Endodermal cell (in vitro differentiated cells): ENCODE data around the gene FIBCD1. TPM values are rescaled to one million over a fixed set of nuclear protein-coding genes. Genes with fewer than 3 reads are reported as not detected.

Source experiments
- DNase-seq: peaks from one replicate; pipeline ENCODE4 v3.0.0-alpha.2; 2017
- H3K27ac ChIP-seq: 2 replicates; pipeline ENCODE4 v1.5.1; 2013; ENCODE audit warnings: mild to moderate bottlenecking, low read depth, low read length, moderate library complexity
- H3K27me3 ChIP-seq: 2 replicates; pipeline ENCODE4 v1.6.1; 2013; ENCODE audit warnings: mild to moderate bottlenecking, low read length, moderate library complexity; ENCODE audit not compliant: insufficient read depth, control insufficient read depth, poor library complexity, severe bottlenecking
- H3K36me3 ChIP-seq: 2 replicates; pipeline ENCODE4 v1.7.0; 2013; ENCODE audit warnings: mild to moderate bottlenecking, low read length, moderate library complexity; ENCODE audit not compliant: control insufficient read depth, insufficient read depth
- H3K4me1 ChIP-seq: one replicate; pipeline ENCODE4 v1.7.0; 2013; ENCODE audit warnings: low read length; ENCODE audit not compliant: control insufficient read depth, insufficient read depth
- H3K4me3 ChIP-seq: 2 replicates; pipeline ENCODE4 v1.5.1; 2013; ENCODE audit warnings: mild to moderate bottlenecking, low read length, moderate library complexity
- H3K9ac ChIP-seq: 2 replicates; pipeline ENCODE4 v1.6.1; 2013; ENCODE audit warnings: mild to moderate bottlenecking, low read length, moderate library complexity; ENCODE audit not compliant: poor library complexity, severe bottlenecking; ENCODE audit errors: extremely low read depth
- H3K9me3 ChIP-seq: 2 replicates; pipeline ENCODE4 v1.6.1; 2013; ENCODE audit warnings: mild to moderate bottlenecking, low read length, moderate library complexity; ENCODE audit not compliant: control insufficient read depth
- H3K27ac Mint-ChIP-seq: 2 replicates; pipeline ENCODE4 v1.8.0; 2020; ENCODE audit warnings: mixed read lengths
- H3K27me3 Mint-ChIP-seq: 2 replicates; pipeline ENCODE4 v1.8.0; 2021; ENCODE audit warnings: mild to moderate bottlenecking, mixed read lengths; ENCODE audit not compliant: insufficient read depth
- H3K36me3 Mint-ChIP-seq: 2 replicates; pipeline ENCODE4 v1.8.0; 2020; ENCODE audit warnings: low read depth, mixed read lengths
- H3K4me1 Mint-ChIP-seq: 2 replicates; pipeline ENCODE4 v1.8.0; 2020; ENCODE audit warnings: mixed read lengths
- H3K4me3 Mint-ChIP-seq: 2 replicates; pipeline ENCODE4 v1.8.0; 2020; ENCODE audit warnings: mild to moderate bottlenecking, moderate library complexity, mixed read lengths
- H3K9me3 Mint-ChIP-seq: 2 replicates; pipeline ENCODE4 v1.8.0; 2020; ENCODE audit warnings: mild to moderate bottlenecking, mixed read lengths
- WGBS, 2 experiments: methylation state at CpG; one replicate each; pipeline versions ENCODE4 v1.1.5 to v1.1.7; 2013; ENCODE audit warnings: missing lambda C conversion rate in 2 of 2, mixed read lengths in 1 of 2; ENCODE audit not compliant: insufficient coverage in 1 of 2, insufficient read length in 1 of 2; 5-methylcytosine and 5-hydroxymethylcytosine counted together
- total RNA-seq, 2 donors: library from RNA; stranded (reverse); fragmentation: NEBNext Ultra II Directional in 1 of 2; extraction: Animal tissue kit (Norgen Biotek cat#: 25700) in 1 of 2; gene quantifications; 2 replicates in 1 of 2; 3 replicates in 1 of 2; pipeline ENCODE4 v1.2.1, GENCODE V29; 2021
- TF ChIP-seq, protein P1 (sequence below): fragments of 200-600 bp; sonication (generic); conservative IDR thresholded peaks from 2 replicates; pipeline ENCODE4 v1.5.0; 2021; ENCODE audit warnings: antibody characterized with exemption, mild to moderate bottlenecking

Gene FIBCD1
- total RNA-seq, 2 donors from 2014 or later, result 2.8 to 3.7 TPM

DNA sequence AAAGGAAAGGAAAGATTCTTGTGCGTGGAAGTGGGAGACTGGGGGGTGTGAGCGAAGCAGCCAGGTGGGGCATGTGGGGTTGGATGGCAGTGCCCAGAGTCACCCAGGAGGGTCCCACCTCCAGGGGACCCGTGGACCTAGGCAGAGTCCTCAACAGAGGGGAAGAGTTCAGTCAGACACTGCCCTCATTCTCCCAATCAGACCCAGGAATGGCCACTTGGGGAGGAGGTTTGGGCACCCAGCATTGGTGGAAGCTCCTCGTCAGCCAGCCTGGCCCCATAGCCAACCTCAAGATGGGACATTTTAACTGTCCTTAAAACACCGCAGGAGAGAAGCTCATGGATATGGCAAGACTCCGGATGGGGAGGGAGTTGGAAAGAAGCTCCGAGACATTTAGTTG, 48.0 kb upstream of the FIBCD1 start:
- TF ChIP-seq, protein P1, sequence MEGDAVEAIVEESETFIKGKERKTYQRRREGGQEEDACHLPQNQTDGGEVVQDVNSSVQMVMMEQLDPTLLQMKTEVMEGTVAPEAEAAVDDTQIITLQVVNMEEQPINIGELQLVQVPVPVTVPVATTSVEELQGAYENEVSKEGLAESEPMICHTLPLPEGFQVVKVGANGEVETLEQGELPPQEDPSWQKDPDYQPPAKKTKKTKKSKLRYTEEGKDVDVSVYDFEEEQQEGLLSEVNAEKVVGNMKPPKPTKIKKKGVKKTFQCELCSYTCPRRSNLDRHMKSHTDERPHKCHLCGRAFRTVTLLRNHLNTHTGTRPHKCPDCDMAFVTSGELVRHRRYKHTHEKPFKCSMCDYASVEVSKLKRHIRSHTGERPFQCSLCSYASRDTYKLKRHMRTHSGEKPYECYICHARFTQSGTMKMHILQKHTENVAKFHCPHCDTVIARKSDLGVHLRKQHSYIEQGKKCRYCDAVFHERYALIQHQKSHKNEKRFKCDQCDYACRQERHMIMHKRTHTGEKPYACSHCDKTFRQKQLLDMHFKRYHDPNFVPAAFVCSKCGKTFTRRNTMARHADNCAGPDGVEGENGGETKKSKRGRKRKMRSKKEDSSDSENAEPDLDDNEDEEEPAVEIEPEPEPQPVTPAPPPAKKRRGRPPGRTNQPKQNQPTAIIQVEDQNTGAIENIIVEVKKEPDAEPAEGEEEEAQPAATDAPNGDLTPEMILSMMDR, result no peak
- H3K36me3 Mint-ChIP-seq, result no peaks in the 10 kb centered on the region
- H3K27me3 Mint-ChIP-seq, result peaks cover 6% of the 10 kb centered on the region
- 90 to 93% methylated on average over 4 to 7 of the region's 7 CpGs for WGBS, 2 experiments
- no peaks in the 10 kb centered on the region for H3K9me3 Mint-ChIP-seq
- no peak overlapping the region for H3K27ac Mint-ChIP-seq
- no peak for DNase-seq
- no peak overlapping the region for H3K9ac ChIP-seq
- H3K9me3 ChIP-seq, result no peaks in the 10 kb centered on the region
- H3K4me3 Mint-ChIP-seq, result no peak overlapping the region
- no peak overlapping the region for H3K27ac ChIP-seq
- no peaks in the 10 kb centered on the region for H3K27me3 ChIP-seq
- no peak overlapping the region for H3K4me3 ChIP-seq
- peaks cover 10% of the 10 kb centered on the region for H3K4me1 Mint-ChIP-seq
- H3K4me1 ChIP-seq, result no peaks in the 10 kb centered on the region
- H3K36me3 ChIP-seq, result no peaks in the 10 kb centered on the region

DNA sequence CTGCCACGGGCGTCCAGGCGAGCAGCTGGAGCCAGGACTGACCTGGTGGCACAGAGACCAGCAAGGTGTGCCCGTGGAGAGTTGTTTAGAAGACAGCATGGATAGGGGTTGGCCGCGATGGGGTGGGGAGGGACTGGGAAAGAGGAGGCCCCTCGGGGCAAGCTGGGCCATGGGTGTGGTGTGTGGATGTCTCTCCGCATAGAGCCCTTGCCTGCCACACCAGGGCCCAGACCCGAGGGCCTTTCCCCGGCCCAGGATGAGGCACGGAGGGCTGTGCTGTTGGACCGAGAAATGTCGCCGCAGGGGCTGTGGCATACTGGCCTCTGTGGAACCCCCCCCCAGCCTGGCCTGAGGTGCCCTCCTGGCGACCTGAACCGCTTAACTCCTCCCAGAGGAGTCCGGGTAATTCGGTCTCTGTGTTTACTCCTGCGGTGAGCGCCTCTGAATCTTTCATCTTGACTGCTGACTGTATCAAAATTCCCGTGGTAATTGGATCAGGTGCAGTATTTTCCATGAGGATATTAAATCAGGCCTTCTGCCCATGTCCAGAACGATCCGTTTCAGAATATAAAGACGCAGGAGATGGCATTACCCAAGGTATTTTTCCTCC, 47.4 kb upstream of the FIBCD1 start:
- H3K36me3 Mint-ChIP-seq, result no peaks in the 10 kb centered on the region
- peaks cover 6% of the 10 kb centered on the region for H3K4me1 Mint-ChIP-seq
- Histone ChIP-seq H3K4me3 (no peak overlapping the region), H3K9ac (no peak overlapping the region), H3K9me3 (no peaks in the 10 kb centered on the region), H3K36me3 (no peaks in the 10 kb centered on the region), H3K27ac (no peak overlapping the region), H3K27me3 (no peaks in the 10 kb centered on the region), H3K4me1 (no peaks in the 10 kb centered on the region)
- no peak overlapping the region for H3K4me3 Mint-ChIP-seq
- no peaks in the 10 kb centered on the region for H3K9me3 Mint-ChIP-seq
- H3K27ac Mint-ChIP-seq, result no peak overlapping the region
- TF ChIP-seq, protein P1, result no peak
- DNase-seq, result no peak
- H3K27me3 Mint-ChIP-seq, result peaks cover 1% of the 10 kb centered on the region
- WGBS, 2 experiments, result 85 to 87% methylated on average over 17 to 24 of the region's 24 CpGs

DNA sequence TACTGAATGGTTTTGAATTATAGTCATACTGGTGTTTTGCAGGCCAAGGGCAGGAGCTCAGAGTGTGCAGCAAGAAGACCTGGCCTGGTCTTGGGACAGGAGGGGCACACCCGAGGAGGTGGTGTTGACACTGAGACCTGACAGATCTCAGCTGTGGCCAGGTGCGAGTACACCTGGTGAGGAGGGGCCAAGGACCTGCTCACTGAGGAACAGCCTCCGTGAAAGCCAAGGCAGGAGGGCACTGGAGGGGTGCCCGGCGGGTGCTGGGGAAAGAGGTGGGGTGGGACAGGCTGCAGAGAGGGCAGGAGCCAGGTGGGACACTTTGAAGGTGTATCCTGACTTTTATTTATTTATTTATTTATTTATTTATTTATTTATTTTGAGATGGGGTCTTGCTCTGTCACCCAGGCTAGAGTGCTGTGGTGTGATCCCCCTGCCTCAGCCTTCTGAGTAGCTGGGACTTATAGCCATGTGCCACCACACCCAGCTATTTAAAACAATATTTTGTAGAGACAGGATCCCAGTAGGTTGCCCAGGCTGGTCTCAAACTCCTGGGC, 46.6 kb upstream of the FIBCD1 start:
- WGBS, 2 experiments, result 75 to 100% methylated on average over 1 to 5 of the region's 5 CpGs
- H3K27ac Mint-ChIP-seq, result no peak overlapping the region

More for the DNA sequence above, 46.6 kb upstream of the FIBCD1 start:
- H3K9ac ChIP-seq, result no peak overlapping the region
- H3K36me3 Mint-ChIP-seq, result no peaks in the 10 kb centered on the region
- no peak overlapping the region for H3K27ac ChIP-seq
- TF ChIP-seq, protein P1, result no peak
- no peaks in the 10 kb centered on the region for H3K27me3 ChIP-seq
- DNase-seq, result no peak
- H3K36me3 ChIP-seq, result no peaks in the 10 kb centered on the region
- H3K4me1 Mint-ChIP-seq, result peaks cover 4% of the 10 kb centered on the region
- no peaks in the 10 kb centered on the region for H3K9me3 Mint-ChIP-seq
- peaks cover 1% of the 10 kb centered on the region for H3K27me3 Mint-ChIP-seq
- H3K4me1 ChIP-seq, result no peaks in the 10 kb centered on the region
- no peak overlapping the region for H3K4me3 Mint-ChIP-seq
- no peak overlapping the region for H3K4me3 ChIP-seq
- no peaks in the 10 kb centered on the region for H3K9me3 ChIP-seq
